HepG2 (cell line): ENCODE results near the gene JPH2. TPM values are rescaled to one million over a fixed set of nuclear protein-coding genes. Genes with fewer than 3 reads are reported as not detected.
A peak's percentile ranks its signal among the peaks of the same experiment; 100 is the strongest.

Experiments
- ATAC-seq: fragments of 200-7000 bp; cut with Tn5 transposase; 3 replicates; pipeline ENCODE4 v1.9.1; 2020; ENCODE audit warnings: mild to moderate bottlenecking, moderate library complexity
- BruUV-seq: library from RNA; stranded (reverse); fragments of 400-500 nt; replicated peaks from 2 replicates; lab custom pipeline; 2021; lab: Mats Ljungman, UMichigan
- CTCF ChIA-PET: fragments of 300-600 bp; formaldehyde crosslinking; extraction: SDS; loops from one replicate; lab custom pipeline; 2021; ENCODE audit warnings: low total read pairs, inconsistent platforms, low intra/inter-chr PET ratio; lab: Yijun Ruan, JAX
- POLR2A ChIA-PET: fragments of 350-600 bp; sonication (Branson Sonifier 250); formaldehyde crosslinking; loops from one replicate; lab custom pipeline; 2020; ENCODE audit warnings: antibody characterized with exemption, inconsistent platforms; lab: Yijun Ruan, JAX
- DNase-seq: peaks from one replicate; pipeline ENCODE4 v3.0.0-alpha.2; 2015; ENCODE audit warnings: low spot score
- FAIRE-seq: peaks from 3 replicates; lab custom pipeline; 2011; peaks lifted over from hg19 to GRCh38; lab: Jason Lieb, UNC
- H2AFZ ChIP-seq: one replicate; pipeline ENCODE4 v1.6.1; 2011; ENCODE audit warnings: low read length, inconsistent platforms
- H3K27ac ChIP-seq: fragments of 300-600 bp; 3 replicates; pipeline ENCODE4 v1.8.0; 2011; ENCODE audit warnings: mixed run types, mild to moderate bottlenecking, mixed read lengths, low read length, inconsistent platforms; ENCODE audit not compliant: insufficient read depth; ENCODE audit errors: extremely low read length
- H3K27me3 ChIP-seq, 2 experiments: fragments of 200-600 bp in 1 of 2; 2 replicates in 1 of 2; 3 replicates in 1 of 2; pipeline versions ENCODE4 v1.6.0 to v1.8.0; 2011; ENCODE audit warnings: low read length in 2 of 2, mild to moderate bottlenecking in 2 of 2, moderate library complexity in 2 of 2, inconsistent platforms in 1 of 2; ENCODE audit not compliant: insufficient read depth in 2 of 2, control insufficient read depth in 1 of 2
- H3K36me3 ChIP-seq, 2 experiments: fragments of 200-600 bp in 1 of 2; replicated peaks in 1 of 2; 2 replicates in 1 of 2; 3 replicates in 1 of 2; pipeline versions ENCODE4 v1.5.1 to v1.8.0; 2011; ENCODE audit warnings: low read length in 2 of 2, inconsistent platforms in 1 of 2; ENCODE audit not compliant: insufficient read depth in 2 of 2, control insufficient read depth in 1 of 2
- H3K4me1 ChIP-seq: 2 replicates; pipeline ENCODE4 v1.5.1; 2012; ENCODE audit warnings: low read length, inconsistent platforms; ENCODE audit not compliant: insufficient read depth
- H3K4me2 ChIP-seq: 2 replicates; pipeline ENCODE4 v1.6.0; 2011; ENCODE audit warnings: low read depth, low read length, inconsistent platforms
- H3K4me3 ChIP-seq, 3 experiments: fragments of 200-600 bp in 1 of 3; sonication (generic), shearing (Covaris generic) in 1 of 3; replicated peaks in 1 of 3; 2 replicates each; pipeline ENCODE4 v1.5.1; 2011 to 2016; ENCODE audit warnings: low read length in 3 of 3, inconsistent platforms in 2 of 3, low read depth in 2 of 3, mild to moderate bottlenecking in 2 of 3, control low read depth in 1 of 3, mixed read lengths in 1 of 3; ENCODE audit not compliant: insufficient read depth in 1 of 3
- H3K79me2 ChIP-seq: one replicate; pipeline ENCODE4 v1.6.1; 2011; ENCODE audit warnings: low read length, inconsistent platforms; ENCODE audit not compliant: insufficient read depth
- H3K9ac ChIP-seq: 2 replicates; pipeline ENCODE4 v1.6.0; 2011; ENCODE audit warnings: mild to moderate bottlenecking, low read depth, low read length, inconsistent platforms; ENCODE audit not compliant: insufficient read depth
- H3K9me3 ChIP-seq: 2 replicates; pipeline ENCODE4 v1.5.1; 2012; ENCODE audit warnings: mild to moderate bottlenecking, low read length
- H4K20me1 ChIP-seq: 2 replicates; pipeline ENCODE4 v1.6.0; 2011; ENCODE audit warnings: inconsistent platforms, mild to moderate bottlenecking, low read length, moderate library complexity; ENCODE audit not compliant: insufficient read depth
- CHCHD3 ChIP-seq: sonication (generic); formaldehyde crosslinking; IDR thresholded peaks from 2 replicates; pipeline ENCODE4 v1.8.0; 2022; ENCODE audit warnings: mild to moderate bottlenecking, missing genetic modification reagents, moderate library complexity
- ETV5 ChIP-seq: IDR thresholded peaks from 2 replicates; pipeline ENCODE4 v1.6.1; 2018; ENCODE audit warnings: missing biosample characterization, missing genetic modification reagents, inconsistent platforms, borderline replicate concordance
- FOXO4 ChIP-seq: sonication (generic); formaldehyde crosslinking; conservative IDR thresholded peaks from 2 replicates; pipeline ENCODE4 v1.8.1; 2023; ENCODE audit warnings: missing genetic modification reagents
- MXD3 ChIP-seq: IDR thresholded peaks from 2 replicates; pipeline ENCODE4 v1.6.1; 2016; ENCODE audit warnings: mild to moderate bottlenecking, missing biosample characterization, missing genetic modification reagents
- NFE2L1 ChIP-seq: sonication (generic); formaldehyde crosslinking; IDR thresholded peaks from 2 replicates; pipeline ENCODE4 v1.4.0; 2020; ENCODE audit warnings: missing genetic modification reagents, mild to moderate bottlenecking, borderline replicate concordance
- ZNF326 ChIP-seq: sonication (generic); formaldehyde crosslinking; IDR thresholded peaks from 2 replicates; pipeline ENCODE4 v1.4.0; 2020; ENCODE audit warnings: missing genetic modification reagents, borderline replicate concordance
- ZNF337 ChIP-seq: sonication (generic); formaldehyde crosslinking; IDR thresholded peaks from 2 replicates; pipeline ENCODE4 v1.5.1; 2020; ENCODE audit warnings: missing genetic modification reagents, low read depth, mild to moderate bottlenecking, borderline replicate concordance
- ZNF362 ChIP-seq: sonication (generic); formaldehyde crosslinking; IDR thresholded peaks from 2 replicates; pipeline ENCODE4 v1.4.0; 2020; ENCODE audit warnings: missing genetic modification reagents, mild to moderate bottlenecking, borderline replicate concordance
- WGBS: methylation state at CpG from one replicate; pipeline ENCODE4 v1.1.6; 2017; ENCODE audit warnings: low lambda C conversion rate; 5-methylcytosine and 5-hydroxymethylcytosine counted together
- in situ Hi-C: cut with HindIII; loops from 2 replicates; pipeline ENCODE4 v1.10.0; 2017; ENCODE audit warnings: low pct_unique_long_range_greater_than_20kb; ENCODE audit not compliant: extremely low pct_ligation_motif_present
- intact Hi-C: fragments of 100-400 bp; cut with micrococcal nuclease; formaldehyde crosslinking; loops from one replicate; pipeline ENCODE4 v1.10.0; 2022; ENCODE audit not compliant: unreplicated experiment
- polyA plus RNA-seq, 8 experiments: library from polyadenylated mRNA; depleted of rRNA in 3 of 8; stranded (reverse) in 7 of 8; unstranded in 1 of 8; fragments of >200 nt; fragmentation: Illumina TruSeq in 4 of 8; extraction: Trizol in 4 of 8; gene quantifications; 2 replicates each; pipeline versions ENCODE4 v1.2.1 to v1.2.3, GENCODE V29; 2011 to 2016; ENCODE audit warnings: low read depth in 4 of 8, missing spikeins in 1 of 8, mixed read lengths in 1 of 8; ENCODE audit not compliant: insufficient read depth in 1 of 8
- total RNA-seq, 5 experiments: library from RNA; depleted of rRNA; stranded (reverse); fragments of >200 nt; fragmentation: Illumina TruSeq; extraction: Trizol; gene quantifications; 2 replicates each; pipeline ENCODE4 v1.2.3, GENCODE V29; 2016; ENCODE audit warnings: low read depth in 1 of 5

Gene JPH2
- total and polyA plus RNA-seq, 2 of the 13 experiments (the other 11 are each of a cell fraction or from before 2014, with no cell fraction given): 0.42 TPM; not detected in 1

- Histone ChIP-seq H3K36me3 (no peaks in the 10 kb centered on the region), H2AFZ (no peak overlapping the region), H3K4me1 (peaks cover 15% of the 10 kb centered on the region), H3K9ac (no peak overlapping the region), H3K27me3 (no peaks in the 10 kb centered on the region), H3K9me3 (no peaks in the 10 kb centered on the region), H3K4me3 (no peak overlapping the region), H3K4me2 (no peak overlapping the region), H3K79me2 (no peaks in the 10 kb centered on the region), H3K27ac (no peak overlapping the region), H4K20me1 (no peaks in the 10 kb centered on the region)
- ChIA-PET POLR2A (no interaction called here), CTCF (interaction anchor here (1.3 to 1.6 kb wide), 2 partner anchors 90 to 165 kb away, joined by 3 to 4 read pairs; partner anchors contain the start of gene FITM2)
- 63% methylated on average over 3 of the region's 3 CpGs for WGBS
- BruUV-seq: no TSS peak
- intact Hi-C loops (no loop called here), in situ Hi-C loops (no loop called here)
- FAIRE-seq (no peak), ATAC-seq (no peak), DNase-seq (no peak)
- TF ChIP-seq ETV5 (no peak), FOXO4 (0 out of 2 replicates have a peak, but pooled peaks have one; percentile 33), ZNF362 (CRISPR knock-in tag) (no peak), MXD3 (no peak), ZNF326 (CRISPR knock-in tag) (no peak), ZNF337 (no peak), CHCHD3 (CRISPR knock-in tag) (no peak), NFE2L1 (no peak)
Measured at GRCh38 chr20:44221368-44221954, 34.5 kb upstream of the JPH2 start.
